Stimulated activated naive CD8-positive, alpha-beta T cell treated with anti-CD3 and anti-CD28 coated beads, Interleukin-15, Interleukin-2, amounts not matched to agents 100 ng/mL and 50 ng/mL, for 24 hours (primary cell): ENCODE data around the gene ADARB1.

ENCODE experiments used
- H3K27ac Mint-ChIP-seq: one replicate; pipeline ENCODE4 v1.8.0; 2021; ENCODE audit warnings: mild to moderate bottlenecking, mixed read lengths
- H3K27me3 Mint-ChIP-seq: one replicate; pipeline ENCODE4 v1.8.0; 2021; ENCODE audit warnings: mixed read lengths
- H3K36me3 Mint-ChIP-seq: one replicate; pipeline ENCODE4 v1.8.0; 2021; ENCODE audit warnings: low read depth, mixed read lengths
- H3K4me1 Mint-ChIP-seq: one replicate; pipeline ENCODE4 v1.8.0; 2021; ENCODE audit warnings: low read depth, mixed read lengths
- H3K4me3 Mint-ChIP-seq: one replicate; pipeline ENCODE4 v1.8.0; 2021; ENCODE audit warnings: mild to moderate bottlenecking, mixed read lengths
- H3K9me3 Mint-ChIP-seq: one replicate; pipeline ENCODE4 v1.8.0; 2021; ENCODE audit warnings: mixed read lengths

ADARB1 gene

DNA sequence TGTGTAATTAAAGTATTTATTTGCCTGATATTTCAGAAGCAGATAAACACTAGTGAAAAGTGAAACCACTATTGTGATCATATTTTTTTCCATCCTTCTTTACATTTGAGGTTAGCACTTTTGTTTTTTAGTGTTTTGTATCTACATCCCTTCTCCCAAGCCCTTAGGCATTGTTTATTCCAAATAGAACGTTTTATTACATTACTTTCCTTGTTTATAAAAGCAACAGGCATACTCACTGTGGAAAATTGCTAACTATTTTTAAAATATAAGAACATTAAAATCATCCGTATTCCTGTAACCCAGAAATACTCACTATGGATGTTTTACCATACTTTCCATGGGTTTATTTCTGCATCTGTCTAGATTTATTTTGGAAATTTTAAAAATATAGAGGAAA, 109.5 kb downstream of the ADARB1 start:
- Mint-ChIP-seq H3K27ac (no peak overlapping the region), H3K9me3 (peaks cover 20% of the 10 kb centered on the region), H3K36me3 (peaks cover 75% of the 10 kb centered on the region), H3K4me3 (no peak overlapping the region), H3K4me1 (no peaks in the 10 kb centered on the region), H3K27me3 (no peaks in the 10 kb centered on the region)

DNA sequence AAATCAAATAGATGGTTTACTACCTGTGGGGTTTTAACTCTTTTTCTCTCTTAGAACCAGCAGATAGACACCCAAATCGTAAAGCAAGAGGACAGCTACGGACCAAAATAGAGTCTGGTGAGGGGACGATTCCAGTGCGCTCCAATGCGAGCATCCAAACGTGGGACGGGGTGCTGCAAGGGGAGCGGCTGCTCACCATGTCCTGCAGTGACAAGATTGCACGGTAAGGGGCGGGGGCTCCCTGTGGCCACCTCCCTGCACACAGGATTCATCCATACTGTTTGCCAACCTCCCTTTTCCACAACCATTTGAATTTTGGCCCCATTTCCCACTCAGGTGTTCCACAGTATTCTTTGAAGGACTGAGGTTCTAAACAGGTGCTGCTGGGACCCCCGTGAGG, 110.5 kb downstream of the ADARB1 start:
- H3K27ac Mint-ChIP-seq = no peak overlapping the region
- no peak overlapping the region for H3K4me3 Mint-ChIP-seq
- peaks cover 24% of the 10 kb centered on the region for H3K9me3 Mint-ChIP-seq
- H3K36me3 Mint-ChIP-seq = peaks cover 82% of the 10 kb centered on the region
- no peaks in the 10 kb centered on the region for H3K27me3 Mint-ChIP-seq
- H3K4me1 Mint-ChIP-seq = no peaks in the 10 kb centered on the region

DNA sequence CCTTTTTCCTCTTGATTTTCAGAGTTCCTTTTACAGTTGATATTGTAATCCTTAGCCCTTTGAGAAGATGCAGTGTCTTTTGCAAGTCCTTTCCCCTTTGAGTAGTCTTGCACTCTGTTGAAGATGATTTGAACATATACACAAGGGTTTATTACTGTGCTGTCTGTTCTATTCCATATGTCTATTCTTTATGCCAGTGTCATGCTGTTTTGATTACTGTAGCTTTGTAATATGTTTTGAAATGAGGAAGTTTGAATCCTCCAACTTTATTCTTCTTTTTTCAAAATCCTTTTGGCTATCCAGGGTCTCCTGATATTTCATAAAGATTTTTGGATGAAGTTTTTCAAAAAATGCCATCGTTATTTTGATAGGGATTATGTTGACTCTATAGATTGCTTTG, 112.3 kb downstream of the ADARB1 start:
- Mint-ChIP-seq H3K27me3 (no peaks in the 10 kb centered on the region), H3K27ac (no peak overlapping the region), H3K4me3 (no peak overlapping the region), H3K9me3 (peaks cover 32% of the 10 kb centered on the region), H3K4me1 (no peaks in the 10 kb centered on the region), H3K36me3 (peaks cover 83% of the 10 kb centered on the region)

DNA sequence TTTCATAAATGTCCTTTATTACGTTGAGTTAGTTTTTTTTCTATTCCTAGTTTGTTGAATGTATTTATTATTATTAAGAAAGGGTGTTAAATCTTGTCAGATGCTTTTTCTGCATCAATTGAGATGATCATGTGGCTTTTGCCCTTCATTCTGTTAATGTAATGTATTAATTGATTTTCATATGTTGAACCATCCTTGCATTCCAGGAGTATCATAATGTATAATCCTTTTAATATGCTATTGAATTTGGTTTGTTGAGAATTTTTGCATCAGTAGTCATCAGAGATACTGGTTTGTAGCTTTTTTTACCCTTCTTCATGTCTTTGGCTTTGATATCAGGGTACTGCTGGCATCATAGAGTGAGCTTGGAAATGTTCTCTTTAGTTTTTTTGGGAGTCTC, 113.3 kb downstream of the ADARB1 start:
- Mint-ChIP-seq H3K36me3 (peaks cover 84% of the 10 kb centered on the region), H3K4me1 (no peaks in the 10 kb centered on the region), H3K4me3 (no peak overlapping the region), H3K27ac (no peak overlapping the region), H3K9me3 (peaks cover 32% of the 10 kb centered on the region), H3K27me3 (no peaks in the 10 kb centered on the region)

GRCh38 chr21:45190013-45190412, 115.6 kb downstream of the ADARB1 start:
- H3K9me3 Mint-ChIP-seq = peaks cover 32% of the 10 kb centered on the region
- H3K27ac Mint-ChIP-seq = no peak overlapping the region
- no peaks in the 10 kb centered on the region for H3K27me3 Mint-ChIP-seq
- peaks cover 94% of the 10 kb centered on the region for H3K36me3 Mint-ChIP-seq
- no peak overlapping the region for H3K4me3 Mint-ChIP-seq
- no peaks in the 10 kb centered on the region for H3K4me1 Mint-ChIP-seq

DNA sequence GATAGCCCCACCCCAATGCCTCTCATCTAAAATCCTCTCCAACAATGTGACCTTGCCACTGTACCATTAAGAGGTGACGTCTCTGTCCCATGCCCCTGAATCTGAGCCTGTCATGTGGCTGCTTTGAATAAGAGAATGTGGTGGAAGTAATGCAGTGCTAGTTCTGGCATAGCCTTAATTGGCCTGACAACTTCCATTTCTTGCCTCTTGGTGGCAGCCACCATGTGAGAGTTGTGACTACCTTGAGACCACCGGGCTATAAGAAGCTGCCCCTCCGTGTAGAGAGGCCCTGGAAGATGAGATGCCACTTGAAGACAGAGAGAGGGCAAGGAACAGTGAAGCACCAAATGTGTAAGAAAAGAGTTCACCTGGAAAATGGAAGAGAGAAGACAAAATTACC, 118.0 kb downstream of the ADARB1 start:
- peaks cover 87% of the 10 kb centered on the region for H3K36me3 Mint-ChIP-seq

GRCh38 chr21:45196620-45197019, 122.2 kb downstream of the ADARB1 start:
- H3K4me3 Mint-ChIP-seq = no peak overlapping the region
- H3K9me3 Mint-ChIP-seq = no peaks in the 10 kb centered on the region
- H3K36me3 Mint-ChIP-seq = peaks cover 47% of the 10 kb centered on the region
- H3K4me1 Mint-ChIP-seq = no peaks in the 10 kb centered on the region
- no peak overlapping the region for H3K27ac Mint-ChIP-seq
- H3K27me3 Mint-ChIP-seq = no peaks in the 10 kb centered on the region

More for the DNA sequence above, 118.0 kb downstream of the ADARB1 start:
- Mint-ChIP-seq H3K4me3 (no peak overlapping the region), H3K9me3 (peaks cover 18% of the 10 kb centered on the region), H3K27ac (no peak overlapping the region), H3K4me1 (no peaks in the 10 kb centered on the region), H3K27me3 (no peaks in the 10 kb centered on the region)

- Mint-ChIP-seq H3K27ac (no peak overlapping the region), H3K4me3 (no peak overlapping the region), H3K27me3 (no peaks in the 10 kb centered on the region), H3K9me3 (no peaks in the 10 kb centered on the region), H3K4me1 (no peaks in the 10 kb centered on the region), H3K36me3 (peaks cover 24% of the 10 kb centered on the region)
Observed at GRCh38 chr21:45199201-45199600, 124.8 kb downstream of the ADARB1 start.

- Mint-ChIP-seq H3K27ac (no peak overlapping the region), H3K4me3 (no peak overlapping the region), H3K27me3 (no peaks in the 10 kb centered on the region), H3K36me3 (peaks cover 24% of the 10 kb centered on the region), H3K4me1 (no peaks in the 10 kb centered on the region), H3K9me3 (no peaks in the 10 kb centered on the region)
Observed at GRCh38 chr21:45200031-45200430, 125.7 kb downstream of the ADARB1 start.

- Mint-ChIP-seq H3K9me3 (no peaks in the 10 kb centered on the region), H3K27me3 (no peaks in the 10 kb centered on the region), H3K27ac (no peak overlapping the region), H3K4me3 (no peak overlapping the region), H3K36me3 (peaks cover 19% of the 10 kb centered on the region), H3K4me1 (no peaks in the 10 kb centered on the region)
Observed at GRCh38 chr21:45200581-45201296, 126.4 kb downstream of the ADARB1 start.

DNA sequence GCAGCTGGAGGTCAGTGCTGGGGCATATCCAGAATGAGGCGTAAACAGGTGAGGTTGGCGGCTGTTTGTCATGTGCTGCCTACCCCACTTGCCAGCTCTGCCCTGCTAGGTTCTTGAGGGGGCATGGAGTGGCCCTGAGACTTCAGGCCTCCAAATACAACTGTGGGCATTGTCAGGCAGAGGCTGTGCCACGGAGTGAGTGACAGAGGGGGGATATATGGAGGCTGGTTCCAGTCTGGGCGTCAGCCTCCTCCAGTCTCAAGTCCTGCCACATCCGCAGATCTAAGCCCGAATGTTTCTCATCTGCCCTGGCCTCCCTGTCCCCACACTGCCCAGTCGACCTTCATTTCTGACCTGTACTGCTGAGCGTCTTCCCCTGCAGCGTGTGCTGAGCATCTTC, 128.0 kb downstream of the ADARB1 start:
- H3K27me3 Mint-ChIP-seq = no peaks in the 10 kb centered on the region
- H3K9me3 Mint-ChIP-seq = no peaks in the 10 kb centered on the region
- H3K4me1 Mint-ChIP-seq = peaks cover 3% of the 10 kb centered on the region
- no peak overlapping the region for H3K4me3 Mint-ChIP-seq
- no peak overlapping the region for H3K27ac Mint-ChIP-seq
- H3K36me3 Mint-ChIP-seq = peaks cover 19% of the 10 kb centered on the region

GRCh38 chr21:45202889-45203288, 128.5 kb downstream of the ADARB1 start:
- H3K36me3 Mint-ChIP-seq = peaks cover 20% of the 10 kb centered on the region

DNA sequence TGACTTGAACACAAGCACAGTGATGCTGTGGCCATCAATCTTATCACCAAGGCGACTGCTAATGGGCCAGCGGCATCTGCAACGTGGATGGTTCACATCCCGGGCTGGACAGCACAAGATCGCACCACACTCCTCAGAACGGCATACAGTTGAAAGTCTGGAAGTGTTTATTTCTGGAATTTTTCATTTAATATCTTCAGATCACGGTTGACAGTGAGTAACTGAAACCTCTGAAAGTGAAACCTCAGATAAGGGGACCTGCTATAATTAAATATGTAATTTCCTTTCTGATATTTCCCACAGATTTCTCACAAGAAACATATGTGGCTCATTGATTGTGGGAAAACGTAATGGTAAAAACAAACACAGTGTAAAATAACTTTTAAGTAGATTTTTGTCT, 129.6 kb downstream of the ADARB1 start:
- Mint-ChIP-seq H3K27me3 (no peaks in the 10 kb centered on the region), H3K4me1 (peaks cover 18% of the 10 kb centered on the region), H3K36me3 (peaks cover 28% of the 10 kb centered on the region), H3K27ac (no peak overlapping the region), H3K4me3 (no peak overlapping the region), H3K9me3 (no peaks in the 10 kb centered on the region)

More at GRCh38 chr21:45202889-45203288, 128.5 kb downstream of the ADARB1 start:
- Mint-ChIP-seq H3K9me3 (no peaks in the 10 kb centered on the region), H3K27me3 (no peaks in the 10 kb centered on the region), H3K4me3 (no peak overlapping the region), H3K4me1 (peaks cover 7% of the 10 kb centered on the region), H3K27ac (no peak overlapping the region)

DNA sequence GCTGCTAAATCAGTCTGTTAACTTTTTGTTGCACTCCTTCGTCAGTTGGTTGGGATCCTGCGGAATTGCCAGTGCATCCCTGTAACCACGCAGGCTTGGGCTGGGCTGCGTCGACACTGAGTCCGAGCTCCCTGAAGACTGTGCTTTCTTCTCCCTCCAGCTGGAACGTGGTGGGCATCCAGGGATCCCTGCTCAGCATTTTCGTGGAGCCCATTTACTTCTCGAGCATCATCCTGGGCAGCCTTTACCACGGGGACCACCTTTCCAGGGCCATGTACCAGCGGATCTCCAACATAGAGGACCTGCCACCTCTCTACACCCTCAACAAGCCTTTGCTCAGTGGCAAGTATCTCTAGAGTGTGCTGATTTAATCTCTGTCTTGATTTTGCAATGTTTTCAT, 130.0 kb downstream of the ADARB1 start:
- H3K27ac Mint-ChIP-seq = no peak overlapping the region
- H3K4me3 Mint-ChIP-seq = no peak overlapping the region
- H3K27me3 Mint-ChIP-seq = no peaks in the 10 kb centered on the region
- peaks cover 22% of the 10 kb centered on the region for H3K4me1 Mint-ChIP-seq
- H3K9me3 Mint-ChIP-seq = no peaks in the 10 kb centered on the region
- H3K36me3 Mint-ChIP-seq = peaks cover 30% of the 10 kb centered on the region

DNA sequence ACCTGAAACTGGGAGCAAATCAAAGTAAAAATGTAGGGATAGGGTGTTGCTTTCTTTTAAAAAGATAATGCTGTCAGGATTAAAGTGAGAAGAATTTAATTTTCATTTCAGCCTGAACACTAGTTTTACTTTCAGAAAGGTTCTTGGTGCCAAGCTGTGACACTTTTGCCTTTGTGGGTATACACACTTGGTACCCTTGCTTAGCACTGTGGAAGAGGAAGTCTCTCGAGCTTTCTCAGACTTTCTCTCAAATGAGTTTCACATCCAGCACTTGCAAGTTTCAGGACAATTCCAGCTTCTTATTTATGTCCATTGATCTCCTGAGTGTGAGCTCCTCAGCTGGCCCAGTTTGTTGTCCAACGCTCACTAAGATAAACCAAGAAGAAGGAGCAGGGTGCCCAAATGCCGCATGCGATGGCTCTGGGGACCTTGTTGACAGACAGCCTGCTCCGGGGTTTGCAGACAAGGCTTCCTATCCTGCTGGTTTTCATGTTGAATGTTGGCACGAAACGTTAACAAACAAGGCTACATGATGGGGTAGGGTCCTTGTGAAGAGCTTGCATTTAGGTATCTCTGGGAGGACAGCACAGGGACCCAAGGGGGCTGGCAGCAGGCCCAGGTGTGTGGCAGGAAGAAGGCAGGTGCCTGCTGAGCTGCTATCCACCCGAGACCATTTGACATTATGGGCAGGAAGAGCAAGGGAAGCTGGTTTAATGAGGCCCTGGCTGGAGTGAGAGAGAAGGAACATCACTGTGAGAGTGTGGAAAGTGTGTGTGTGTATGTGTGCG, 133.7 kb downstream of the ADARB1 start:
- H3K27me3 Mint-ChIP-seq = no peaks in the 10 kb centered on the region
- peaks cover 32% of the 10 kb centered on the region for H3K4me1 Mint-ChIP-seq
- H3K9me3 Mint-ChIP-seq = no peaks in the 10 kb centered on the region
- peaks cover 49% of the 10 kb centered on the region for H3K36me3 Mint-ChIP-seq
- no peak overlapping the region for H3K4me3 Mint-ChIP-seq
- H3K27ac Mint-ChIP-seq = peak overlapping the region; percentile 22

- Mint-ChIP-seq H3K4me1 (peaks cover 32% of the 10 kb centered on the region), H3K9me3 (no peaks in the 10 kb centered on the region), H3K27ac (no peak overlapping the region), H3K4me3 (no peak overlapping the region), H3K36me3 (peaks cover 51% of the 10 kb centered on the region), H3K27me3 (no peaks in the 10 kb centered on the region)
Observed at GRCh38 chr21:45208627-45208951, 134.2 kb downstream of the ADARB1 start.
